ENCODE data around the gene RPE. TPM values are rescaled to one million over a fixed set of nuclear protein-coding genes. Genes with fewer than 3 reads are reported as not detected.

RPE gene
- total RNA-seq, 1 donor = 69.6 TPM

DNA sequence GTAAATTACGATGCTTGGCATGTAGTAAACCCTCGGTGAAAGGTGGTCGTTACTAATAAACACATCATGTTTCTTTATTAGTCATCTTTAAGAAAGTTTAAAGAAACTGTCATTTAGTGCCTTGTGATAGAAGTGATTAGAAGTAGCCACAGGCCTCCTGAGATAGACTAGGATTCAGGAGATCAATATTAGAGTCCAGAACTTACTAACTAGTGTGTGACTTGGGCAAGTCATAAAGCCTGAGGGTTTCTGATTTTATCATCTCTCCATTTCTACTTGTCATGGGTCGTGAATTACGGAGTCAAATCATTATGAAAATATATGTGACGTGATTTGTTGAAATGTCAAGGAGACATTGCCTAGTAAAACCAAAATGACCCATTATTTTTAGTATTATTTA, 6.7 kb downstream of the RPE start:
- no peak for TF ChIP-seq CTCF (IDR thresholded peaks at IDR 0.05; ENCODE audit: insufficient read depth, low read length)
- H3K4me3 ChIP-seq (ENCODE audit: low read depth, low read length) = no peak overlapping the region
- DNase-seq (ENCODE audit: low read depth) = no peak

GRCh38 chr2:210009896-210010295, 7.5 kb downstream of the RPE start:
- DNase-seq (ENCODE audit: low read depth) = no peak
- TF ChIP-seq CTCF (IDR thresholded peaks at IDR 0.05; ENCODE audit: insufficient read depth, low read length) = no peak
- no peak overlapping the region for H3K4me3 ChIP-seq (ENCODE audit: low read depth, low read length)

- no peak for TF ChIP-seq CTCF (IDR thresholded peaks at IDR 0.05; ENCODE audit: insufficient read depth, low read length)
- H3K4me3 ChIP-seq (ENCODE audit: low read depth, low read length) = no peak overlapping the region
- no peak for DNase-seq (ENCODE audit: low read depth)
Measured at GRCh38 chr2:210020138-210020537, 17.7 kb downstream of the RPE start.

DNA sequence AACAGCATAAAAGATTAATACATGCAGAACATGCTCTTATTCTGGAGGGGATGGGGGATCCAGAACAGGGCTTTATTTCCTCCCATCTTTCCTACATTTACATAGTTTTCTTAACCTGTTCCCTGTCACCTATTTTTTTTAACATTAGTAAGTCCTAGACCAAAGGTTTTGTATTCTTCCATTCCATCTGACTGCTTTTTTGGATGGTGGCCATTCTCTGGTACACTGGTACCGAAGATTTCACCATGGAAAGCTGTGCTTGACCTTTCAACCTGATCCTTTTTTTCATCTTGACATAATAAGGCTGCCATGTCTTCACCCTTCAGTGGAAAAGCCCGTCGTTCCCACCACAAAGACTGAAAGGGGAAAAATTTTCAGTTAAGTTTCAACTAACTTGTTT, 20.4 kb downstream of the RPE start:
- DNase-seq (ENCODE audit: low read depth) = no peak
- no peak for TF ChIP-seq CTCF (IDR thresholded peaks at IDR 0.05; ENCODE audit: insufficient read depth, low read length)
- H3K4me3 ChIP-seq (ENCODE audit: low read depth, low read length) = no peak overlapping the region

GRCh38 chr2:210027608-210028007, 25.2 kb downstream of the RPE start:
- DNase-seq (ENCODE audit: low read depth) = no peak
- H3K4me3 ChIP-seq (ENCODE audit: low read depth, low read length) = no peak overlapping the region
- no peak for TF ChIP-seq CTCF (IDR thresholded peaks at IDR 0.05; ENCODE audit: insufficient read depth, low read length)

GRCh38 chr2:210028178-210028577, 25.7 kb downstream of the RPE start:
- no peak overlapping the region for H3K4me3 ChIP-seq (ENCODE audit: low read depth, low read length)
- TF ChIP-seq CTCF (IDR thresholded peaks at IDR 0.05; ENCODE audit: insufficient read depth, low read length) = no peak
- no peak for DNase-seq (ENCODE audit: low read depth)

DNA sequence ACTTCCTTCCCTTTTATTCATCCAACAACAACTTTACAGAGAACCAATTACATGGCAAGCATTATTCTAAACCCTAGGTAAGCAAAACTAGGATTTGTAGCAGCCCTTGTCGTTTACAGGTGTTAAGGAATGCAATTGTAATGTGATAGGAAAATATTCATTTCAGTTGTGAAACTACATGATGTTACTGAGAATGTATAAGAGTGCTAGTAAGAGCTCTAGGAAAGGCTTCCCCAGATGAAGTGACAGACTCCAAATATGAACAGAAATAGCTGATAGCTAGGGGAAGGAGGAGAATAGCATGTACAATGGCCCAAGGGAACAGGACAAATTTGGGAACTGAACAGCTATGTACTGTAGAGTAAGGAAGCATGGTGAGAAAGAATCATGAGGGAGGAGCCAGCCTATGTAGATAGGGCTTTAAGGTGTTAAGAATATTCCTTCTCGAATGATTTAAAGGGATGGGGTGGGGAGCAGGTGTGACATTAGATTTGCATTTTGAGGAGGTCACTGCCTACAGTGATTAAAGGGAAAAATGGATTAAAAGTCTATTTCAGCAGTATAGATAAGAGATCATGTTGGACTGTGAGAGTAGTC, 31.7 kb downstream of the RPE start:
- TF ChIP-seq CTCF (IDR thresholded peaks at IDR 0.05; ENCODE audit: insufficient read depth, low read length) = no peak
- no peak for DNase-seq (ENCODE audit: low read depth)
- no peak overlapping the region for H3K4me3 ChIP-seq (ENCODE audit: low read depth, low read length)
